Hematopoietic multipotent progenitor cell treated with erythropoietin and hydrocortisone succinate and interleukin-3 and kit ligand, for 4 days (in vitro differentiated cells): Measurements from ENCODE around the gene POLR3GL.

Source experiments
- DNase-seq: peaks from one replicate; pipeline ENCODE4 v3.0.0-alpha.2; 2015

POLR3GL gene

DNA sequence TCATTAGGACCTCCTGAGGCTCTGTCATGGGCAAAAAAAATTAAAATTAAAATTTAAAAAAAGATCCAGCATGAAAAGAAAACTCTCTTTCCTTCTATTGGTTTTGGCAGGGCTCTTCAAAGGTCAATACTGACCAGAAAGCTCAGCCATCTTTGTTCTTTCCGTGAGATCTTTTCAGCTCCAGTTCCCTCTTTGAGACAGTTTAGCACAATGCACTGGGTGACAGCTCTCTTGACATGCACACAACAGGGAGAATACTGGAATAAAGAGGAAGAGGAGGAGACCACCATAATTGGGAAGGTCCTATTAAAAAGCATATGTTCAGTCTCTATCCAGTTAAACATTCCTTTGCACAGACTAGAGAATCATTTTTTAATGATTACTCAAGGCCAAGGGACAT, 13.0 kb upstream of the POLR3GL start:
- no peak for DNase-seq

DNA sequence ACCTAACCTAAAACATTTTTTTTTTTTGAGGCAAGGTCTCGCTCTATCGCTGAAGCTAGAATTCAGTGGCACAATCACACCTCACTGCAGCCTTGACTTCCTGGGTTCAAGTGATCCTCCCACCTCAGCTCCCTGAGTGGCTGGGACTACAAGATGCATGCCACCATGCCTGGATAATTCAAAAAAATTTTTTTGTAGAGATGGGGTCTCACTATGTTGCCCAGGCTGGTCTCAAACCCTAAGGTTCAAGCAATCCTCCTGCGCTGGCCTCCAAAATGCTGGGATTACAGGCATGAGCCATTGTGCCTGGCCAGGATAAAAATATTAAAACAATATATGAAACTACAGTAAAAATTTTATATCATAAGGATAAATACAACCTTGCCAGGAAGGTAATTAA, 11.6 kb upstream of the POLR3GL start:
- no peak for DNase-seq

- no peak for DNase-seq
These were observed 10.6 kb upstream of the POLR3GL start for GRCh38 chr1:145953861-145954260.

- DNase-seq: no peak
These were observed 9.1 kb upstream of the POLR3GL start for GRCh38 chr1:145955436-145955835.

DNA sequence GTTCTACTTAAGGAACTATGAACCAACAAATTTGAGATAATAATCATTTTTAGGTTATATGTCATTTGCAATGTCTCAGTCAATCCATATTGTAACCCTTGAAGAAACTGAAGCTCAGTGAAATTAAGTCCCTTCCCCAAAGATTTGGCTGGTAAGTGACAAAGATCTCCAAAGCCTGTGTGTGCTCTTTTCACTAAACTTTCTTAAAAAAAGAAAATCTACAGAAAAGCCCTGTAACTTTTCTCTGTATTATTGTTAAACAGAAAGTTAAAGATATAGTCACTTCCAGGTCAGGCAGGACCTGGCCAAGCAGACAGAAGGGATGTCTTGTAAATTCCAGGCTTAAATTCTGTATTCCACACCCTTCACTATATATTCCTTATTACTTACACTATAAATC, 8.1 kb upstream of the POLR3GL start:
- DNase-seq: no peak

DNA sequence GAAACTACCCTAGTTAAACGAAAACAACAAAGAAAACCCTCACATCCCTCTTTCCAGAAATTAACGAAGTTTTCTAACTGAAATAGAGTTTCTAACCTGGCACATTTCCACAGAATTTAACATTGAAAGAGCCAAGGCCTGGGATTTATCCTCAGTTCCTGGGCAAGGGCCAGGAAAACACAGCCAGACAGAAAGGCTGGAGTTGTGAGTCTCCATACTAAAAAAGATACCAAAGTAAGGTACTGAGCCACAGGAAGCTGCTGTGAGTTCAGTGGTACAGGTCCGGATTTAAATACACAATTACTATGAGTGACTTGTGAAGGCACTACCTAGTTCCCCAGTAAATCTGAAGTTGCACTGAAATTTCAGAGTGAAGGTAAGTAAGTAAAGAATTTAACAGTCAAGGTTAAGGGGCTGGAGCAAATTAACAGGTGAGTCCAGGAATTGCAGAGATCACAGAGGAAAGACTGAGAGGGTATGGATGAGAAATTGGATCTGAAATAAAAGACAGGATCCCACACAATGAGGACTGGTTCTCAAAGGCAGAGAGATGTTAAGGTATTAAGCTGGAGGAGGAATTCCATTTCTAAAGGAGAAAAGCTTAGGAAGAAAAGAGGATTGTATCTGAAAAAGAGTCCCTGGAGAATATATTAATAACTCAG, 7.6 kb upstream of the POLR3GL start:
- DNase-seq: peak; percentile 13

GRCh38 chr1:145957443-145958319, 6.8 kb upstream of the POLR3GL start, which contains the start of gene LIX1L:
Gene LIX1L (minus strand): TSS chr1:145958017. CDS start chr1:145957927, 90 bp downstream.
- DNase-seq: peak; percentile 100

DNA sequence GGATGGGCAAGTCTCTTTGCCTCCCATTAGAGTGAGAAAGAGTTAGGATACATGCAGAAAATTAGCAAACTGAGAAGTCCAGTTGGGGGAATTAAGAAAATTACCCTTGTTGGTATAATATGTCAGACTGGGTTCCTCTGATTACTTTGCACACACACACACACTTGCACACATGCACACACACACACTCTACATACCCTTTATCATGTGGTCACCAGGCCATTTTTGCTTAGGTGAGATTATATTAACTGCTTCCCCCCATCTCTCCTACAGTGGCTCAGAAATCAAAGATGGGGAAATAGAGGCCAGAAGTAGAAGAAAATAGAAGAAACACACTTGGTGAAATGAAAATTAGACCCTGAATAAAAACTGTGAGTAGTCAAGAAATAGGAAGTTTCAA, 5.8 kb upstream of the POLR3GL start:
- no peak for DNase-seq

DNA sequence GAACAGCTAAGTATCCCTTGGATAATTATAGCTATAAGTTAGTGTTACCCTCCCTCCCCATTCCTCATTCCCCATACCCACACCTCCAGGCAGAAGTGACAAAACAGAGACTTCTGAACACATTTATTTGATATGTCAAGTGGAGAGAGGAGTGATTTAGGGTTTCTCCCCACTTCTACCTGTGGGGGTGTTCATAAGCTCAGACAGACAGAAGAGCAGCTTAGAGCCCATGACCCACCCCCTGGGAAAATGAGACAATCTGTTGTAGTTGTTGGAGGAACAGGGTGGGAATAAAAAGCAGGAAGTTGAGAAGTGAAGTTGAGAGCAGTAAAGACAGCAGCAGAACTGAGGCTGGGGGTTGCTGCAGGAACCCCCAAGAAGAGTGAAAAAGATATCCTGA, 5.2 kb upstream of the POLR3GL start:
- no peak for DNase-seq

DNA sequence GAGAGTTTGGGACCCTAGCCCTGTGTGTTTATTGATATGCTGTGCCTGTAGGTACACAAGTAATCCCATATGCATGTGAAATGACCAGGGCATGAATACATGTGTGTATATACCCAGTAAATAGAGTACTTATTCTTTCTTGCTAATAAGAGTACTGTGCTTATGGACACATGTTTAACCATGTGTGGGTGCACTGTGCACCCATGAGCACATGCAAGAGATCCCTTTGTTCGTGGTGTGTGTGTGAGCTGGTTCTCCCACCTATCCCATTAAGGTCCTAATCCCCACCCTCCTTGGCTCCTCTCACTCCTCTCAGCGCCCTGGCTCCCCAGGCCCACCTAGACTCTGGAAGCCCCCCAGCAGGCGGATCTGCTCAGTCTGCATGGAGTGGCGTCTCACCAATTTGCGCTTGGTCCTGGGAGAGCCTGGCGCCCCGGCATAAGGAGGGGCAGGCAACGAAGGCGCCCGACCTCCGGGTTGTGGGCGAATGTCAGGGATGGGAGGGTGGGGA, 4.5 kb upstream of the POLR3GL start:
- peak; percentile 18 for DNase-seq

- peak; percentile 89 for DNase-seq
These were observed 3.9 kb upstream of the POLR3GL start for GRCh38 chr1:145960468-145961108.

DNA sequence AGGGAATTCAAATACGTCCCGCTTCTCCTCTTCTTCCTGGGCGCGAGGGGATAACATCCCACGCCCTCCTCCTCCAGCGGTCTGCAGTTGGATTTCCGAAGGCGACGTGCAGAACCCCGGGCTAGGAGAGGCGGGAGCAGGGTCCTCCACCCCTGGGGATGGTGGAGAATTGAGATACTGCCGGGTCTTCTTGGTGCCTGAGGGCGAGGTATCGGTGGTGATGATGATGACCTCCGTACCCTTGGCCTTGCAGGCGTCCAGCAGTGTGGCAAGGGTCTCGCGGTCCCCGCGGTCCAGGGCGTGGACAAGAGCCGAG, 3.4 kb upstream of the POLR3GL start:
- DNase-seq: no peak

GRCh38 chr1:145961425-145962156, 2.9 kb upstream of the POLR3GL start:
- DNase-seq: peak; percentile 56

GRCh38 chr1:145962157-145963102, 2.1 kb upstream of the POLR3GL start:
- peak; percentile 35 for DNase-seq

DNA sequence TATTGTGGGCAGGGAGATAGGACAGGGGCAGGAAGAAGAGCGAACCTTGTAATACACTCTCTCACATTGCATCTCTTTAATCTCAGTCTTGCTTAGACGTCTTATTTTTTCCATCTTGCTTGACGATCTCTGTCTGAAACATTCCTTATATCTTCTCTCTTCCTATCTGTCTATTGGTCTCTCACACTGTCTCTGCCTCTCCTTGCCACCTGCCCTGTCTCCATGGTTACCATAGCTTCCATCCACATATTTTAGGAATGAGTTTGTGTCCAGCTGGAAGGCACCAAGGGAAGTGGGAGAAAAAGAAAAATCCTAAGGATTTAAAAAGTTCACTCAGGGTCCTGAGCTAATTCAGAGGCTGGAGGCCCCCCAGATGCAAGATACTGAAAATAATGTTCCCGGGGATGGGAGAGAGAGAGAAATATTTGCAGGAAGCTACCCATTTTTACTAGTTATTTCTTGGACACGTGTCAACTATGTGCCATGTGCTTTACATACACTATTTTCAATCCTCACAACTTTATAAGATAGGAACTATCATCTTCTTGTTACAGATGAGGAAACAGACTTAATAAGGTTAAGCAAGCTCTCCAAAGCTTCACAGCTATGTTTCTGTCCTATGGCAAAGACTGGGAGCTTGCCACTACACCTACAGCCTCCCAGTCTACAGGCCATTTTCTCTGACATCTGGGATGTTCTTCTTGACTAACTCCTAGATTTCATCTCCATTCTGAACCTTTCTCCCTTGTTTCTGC, 1.0 kb upstream of the POLR3GL start:
- no peak for DNase-seq

DNA sequence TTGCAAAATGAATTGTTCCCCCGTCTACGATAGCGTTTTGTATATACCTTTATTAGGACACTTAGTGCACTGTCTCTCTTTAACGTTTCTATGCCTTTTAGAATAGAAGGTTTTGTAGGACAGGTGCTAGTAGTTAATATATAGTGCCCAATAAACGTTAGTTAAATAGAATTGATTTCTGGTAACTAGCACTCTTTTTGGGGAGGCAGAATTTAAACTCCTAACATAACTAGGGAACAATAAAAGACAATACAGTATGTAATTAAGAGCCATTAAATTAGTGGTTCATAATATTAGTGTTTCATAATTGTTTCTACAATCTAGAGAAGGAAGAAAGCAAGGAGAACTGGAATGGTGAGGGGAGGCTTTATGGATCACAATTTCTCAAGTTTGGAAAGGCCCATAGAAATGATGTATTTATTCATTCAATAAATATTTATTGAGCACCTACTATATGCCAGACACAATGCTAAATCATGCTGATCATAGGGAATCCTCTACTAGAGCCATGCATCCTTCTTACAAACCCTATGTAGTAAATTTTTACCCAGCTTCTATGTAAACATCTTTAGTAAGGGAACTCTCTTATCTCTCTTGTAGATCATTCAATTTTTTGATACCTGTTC, 742 bp downstream of the POLR3GL start:
- no peak for DNase-seq

GRCh38 chr1:145967288-145967687, 2.8 kb downstream of the POLR3GL start:
- DNase-seq: no peak

- DNase-seq: no peak
These were observed 8.1 kb downstream of the POLR3GL start for GRCh38 chr1:145972580-145972979.

GRCh38 chr1:145974721-145975120, 10.2 kb downstream of the POLR3GL start:
- DNase-seq: no peak

DNA sequence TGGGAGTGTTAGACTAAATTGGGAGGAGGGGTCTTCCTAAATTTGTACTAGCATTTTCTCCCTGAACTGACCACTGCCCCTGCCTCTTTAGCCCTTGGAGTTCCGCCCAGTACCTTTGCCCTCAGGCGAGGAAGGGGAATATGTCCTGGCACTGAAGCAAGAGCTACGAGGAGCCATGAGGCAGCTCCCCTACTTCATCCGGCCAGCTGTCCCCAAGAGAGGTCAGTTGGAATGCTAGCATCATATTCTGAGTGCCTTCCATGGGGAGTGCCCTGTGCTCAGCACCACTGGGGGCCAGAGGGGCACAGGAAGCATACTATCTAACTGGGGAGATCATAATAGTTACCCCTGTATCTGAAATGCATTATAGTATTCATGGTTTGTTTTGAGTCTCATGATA, 10.7 kb downstream of the POLR3GL start:
- no peak for DNase-seq

DNA sequence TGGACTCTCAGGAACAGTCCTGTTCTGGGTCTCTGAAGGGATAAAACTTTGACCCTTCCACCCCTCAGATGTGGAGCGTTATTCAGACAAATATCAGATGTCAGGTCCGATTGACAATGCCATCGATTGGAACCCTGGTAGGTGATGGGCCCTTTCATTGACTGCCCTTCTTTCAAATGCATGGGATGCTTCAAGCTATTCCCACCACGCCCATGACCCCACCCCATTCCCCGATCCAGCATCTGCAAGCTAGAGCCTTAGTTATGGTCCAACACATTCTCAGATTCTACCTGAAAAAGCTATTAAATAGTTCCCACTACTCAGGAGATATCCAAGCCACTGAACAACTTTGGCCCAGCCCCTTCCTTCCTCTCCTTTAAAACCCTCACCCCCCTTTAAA, 12.5 kb downstream of the POLR3GL start:
- no peak for DNase-seq
